ENCODE results near the gene ACTR3C.

ACTR3C gene

GRCh38 chr7:150322833-150323681 lies at the start of gene ACTR3C, which contains the start of gene LRRC61:
Gene ACTR3C, minus strand, starts transcription at chr7:150323545. Its CDS starts 28,249 bp downstream, at chr7:150295296.
Gene LRRC61, plus strand, starts transcription at chr7:150323355. Its CDS starts 13,507 bp downstream, at chr7:150336862.
- peak; percentile 40 to 53 (median 44) for DNase-seq (ENCODE audit: low read depth in 2 of 3, low spot score in 1 of 3)

GRCh38 chr7:150372271-150373048 lies 49.1 kb upstream of the ACTR3C start:
- DNase-seq (ENCODE audit: low read depth in 2 of 3, low spot score in 1 of 3) = no peak

GRCh38 chr7:150371996-150372270 lies 48.6 kb upstream of the ACTR3C start:
- no peak for DNase-seq (ENCODE audit: low read depth in 2 of 3, low spot score in 1 of 3)

- no peak for DNase-seq (ENCODE audit: low read depth in 2 of 3, low spot score in 1 of 3)
These were observed 48.0 kb upstream of the ACTR3C start for GRCh38 chr7:150371131-150371995.

- no peak for DNase-seq (ENCODE audit: low read depth in 2 of 3, low spot score in 1 of 3)
These were observed 47.3 kb upstream of the ACTR3C start for GRCh38 chr7:150370612-150371071.

GRCh38 chr7:150369748-150370501 lies 46.6 kb upstream of the ACTR3C start:
- DNase-seq (ENCODE audit: low read depth in 2 of 3, low spot score in 1 of 3) = no peak

- peak in 2 of 3 donors; percentile 34 to 38 for DNase-seq (ENCODE audit: low read depth in 2 of 3, low spot score in 1 of 3)
These were observed 45.8 kb upstream of the ACTR3C start for GRCh38 chr7:150368884-150369747.

GRCh38 chr7:150368096-150368883 lies 44.9 kb upstream of the ACTR3C start, which contains the start of gene REPIN1:
Gene REPIN1, plus strand, starts transcription at chr7:150368822. Its CDS starts 890 bp downstream, at chr7:150369712.
- DNase-seq (ENCODE audit: low read depth in 2 of 3, low spot score in 1 of 3) = peak; percentile 65 to 76 (median 72)

- DNase-seq (ENCODE audit: low read depth in 2 of 3, low spot score in 1 of 3) = no peak
These were observed 44.3 kb upstream of the ACTR3C start for GRCh38 chr7:150367677-150368095.

GRCh38 chr7:150365673-150366398 lies 42.5 kb upstream of the ACTR3C start:
- DNase-seq (ENCODE audit: low read depth in 2 of 3, low spot score in 1 of 3) = no peak

GRCh38 chr7:150365194-150365593 lies 41.8 kb upstream of the ACTR3C start:
- DNase-seq (ENCODE audit: low read depth in 2 of 3, low spot score in 1 of 3) = no peak

GRCh38 chr7:150363872-150364271 lies 40.5 kb upstream of the ACTR3C start:
- no peak for DNase-seq (ENCODE audit: low read depth in 2 of 3, low spot score in 1 of 3)

GRCh38 chr7:150363370-150363769 lies 40.0 kb upstream of the ACTR3C start:
- DNase-seq (ENCODE audit: low read depth in 2 of 3, low spot score in 1 of 3) = no peak

- DNase-seq (ENCODE audit: low read depth in 2 of 3, low spot score in 1 of 3) = no peak
These were observed 38.7 kb upstream of the ACTR3C start for GRCh38 chr7:150361807-150362621.

- no peak for DNase-seq (ENCODE audit: low read depth in 2 of 3, low spot score in 1 of 3)
These were observed 38.1 kb upstream of the ACTR3C start for GRCh38 chr7:150361402-150361801.

GRCh38 chr7:150360363-150361058 lies 37.2 kb upstream of the ACTR3C start:
- DNase-seq (ENCODE audit: low read depth in 2 of 3, low spot score in 1 of 3) = no peak
